ENCODE results near the gene ZIC4. TPM values are rescaled to one million over a fixed set of nuclear protein-coding genes. Genes with fewer than 3 reads are reported as not detected.
A peak's percentile ranks its signal among the peaks of the same experiment; 100 is the strongest.

ZIC4 gene
- total and polyA plus RNA-seq, 2 of the 8 experiments (the other 6 are each of a cell fraction or from before 2014, with no cell fraction given): 0.03 to 0.13 TPM

GRCh38 chr3:147393261-147393942, 12.9 kb downstream of the ZIC4 start (continued):
- TF ChIP-seq CTCF (IDR thresholded peaks at IDR 0.05; ENCODE audit: control extremely low read depth in 1 of 3, insufficient read depth in 1 of 3, low read depth in 1 of 3, low read length in 3 of 3) (0 out of 4 replicates have a peak, but pooled peaks of 1 of the 3 experiments have one; percentile 11), E2F6 (IDR thresholded peaks at IDR 0.05) (peak; percentile 65), CBX8 (IDR thresholded peaks at IDR 0.05; ENCODE audit: borderline replicate concordance, low read depth, low read length) (no peak), BCL11A (IDR thresholded peaks at IDR 0.05; ENCODE audit: low read depth in 2 of 2, low read length in 2 of 2) (no peak), YY1 (IDR thresholded peaks at IDR 0.05; ENCODE audit: low read depth, low read length) (peak; percentile 90), NANOG (IDR thresholded peaks at IDR 0.05; ENCODE audit: insufficient read depth, low read depth, low read length, poor library complexity, severe bottlenecking) (no peak), CREB1 (IDR thresholded peaks at IDR 0.05) (peak; percentile 10; the same call in 1 of the 2 replicates), TAF7 (optimal IDR thresholded peaks at IDR 0.05; ENCODE audit: borderline replicate concordance, low read depth, low read length) (peak; percentile 67), RAD21 (IDR thresholded peaks at IDR 0.05 in 1 of 2, conservative IDR thresholded peaks at IDR 0.05 in 1 of 2; ENCODE audit: low read depth in 2 of 2, low read length in 2 of 2) (no peak; a peak in 1 of 4 replicates), POLR2A (IDR thresholded peaks at IDR 0.05; ENCODE audit: control extremely low read depth in 1 of 2, low read depth in 2 of 2, low read length in 2 of 2) (peak in 1 of 2 experiments; percentile 67; a peak in 1 of 3 replicates), CTBP2 (IDR thresholded peaks at IDR 0.05; ENCODE audit: borderline replicate concordance, insufficient read depth, insufficient read length, low read length) (peak; percentile 95), GABPA (IDR thresholded peaks at IDR 0.05; ENCODE audit: borderline replicate concordance, insufficient read depth, low read length) (0 out of 2 replicates have a peak, but pooled peaks have one; percentile 28), TBP (IDR thresholded peaks at IDR 0.05; ENCODE audit: low read depth, low read length) (peak; percentile 24; the same call in 1 of the 2 replicates)

Measured in H1 (cell line).